ENCODE measurements around the gene MRPS34.
"Not testable (repeated sequence)": the region's sequence is repeated elsewhere in the genome, so short reads cannot be mapped to it uniquely, and the experiment has no call there.

Gene MRPS34

DNA sequence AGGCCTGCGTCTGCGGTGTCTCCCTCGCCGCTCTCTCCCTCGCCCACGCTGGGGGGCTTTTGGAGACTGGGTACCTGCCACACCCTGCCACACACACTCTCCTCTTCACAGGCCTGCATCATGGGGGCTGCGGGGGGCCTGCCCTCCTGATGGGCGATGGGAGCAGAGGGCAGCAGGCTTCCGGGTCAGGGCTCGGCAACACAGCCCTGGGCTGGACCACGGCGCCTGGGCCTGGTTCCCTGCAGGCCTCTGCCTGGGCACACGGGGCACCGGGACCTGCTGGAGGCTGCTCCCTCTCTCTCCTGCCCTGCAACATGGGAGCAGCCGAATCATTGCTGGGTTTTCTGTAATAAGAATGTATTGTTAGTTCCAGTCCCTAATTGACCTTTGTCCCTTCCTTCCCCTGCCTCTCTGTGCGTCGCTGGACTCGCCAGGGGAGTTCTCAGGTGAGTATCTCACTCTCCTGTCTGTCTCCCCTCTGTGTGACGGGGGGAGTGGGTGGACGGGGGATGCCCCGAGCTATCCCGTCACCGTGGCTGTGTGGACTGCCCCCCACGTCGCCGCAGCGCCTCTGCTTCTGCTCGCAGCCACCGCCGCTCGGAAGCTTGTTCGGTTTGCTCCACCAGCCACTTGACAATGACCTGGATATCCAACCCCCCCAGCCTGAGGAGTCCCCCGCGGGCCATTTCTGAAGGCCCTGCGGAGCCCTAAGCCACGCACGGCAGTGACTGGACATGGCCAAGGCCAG is 15.0 kb downstream of the MRPS34 start:
- in situ Hi-C loops (cut with MboI; ENCODE audit: low sequenced_read_pairs), result no loop called here

GRCh38 chr16:1754204-1754603 is 18.7 kb downstream of the MRPS34 start:
- in situ Hi-C loops (cut with MboI; ENCODE audit: low sequenced_read_pairs), result no loop called here

DNA sequence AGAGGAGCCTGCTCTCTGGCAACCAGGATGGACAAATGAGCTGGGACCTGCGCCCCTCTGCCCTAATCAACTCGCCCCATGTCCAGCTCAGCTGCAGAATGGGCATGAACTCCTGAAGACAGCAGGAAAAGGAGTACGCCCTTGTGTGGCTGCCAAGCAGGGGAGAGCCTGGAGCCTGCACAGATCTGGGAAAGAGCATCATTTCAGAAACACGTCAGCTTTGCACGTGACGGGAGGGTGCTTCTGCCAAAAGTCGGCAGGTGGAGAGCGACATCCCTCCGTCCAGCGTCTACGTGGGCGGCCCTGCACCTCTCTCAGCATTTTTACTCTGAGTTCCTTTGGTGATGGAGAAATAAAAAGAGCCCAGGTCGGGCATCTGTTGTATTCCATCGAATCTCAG is 20.1 kb downstream of the MRPS34 start:
- in situ Hi-C loops (cut with MboI; ENCODE audit: low sequenced_read_pairs), result no loop called here

- in situ Hi-C loops (cut with MboI; ENCODE audit: low sequenced_read_pairs), result no loop called here
These were observed 21.0 kb downstream of the MRPS34 start for GRCh38 chr16:1751946-1752345.

- in situ Hi-C loops (cut with MboI; ENCODE audit: low sequenced_read_pairs), result no loop called here
These were observed 23.5 kb downstream of the MRPS34 start for GRCh38 chr16:1749152-1750117.

DNA sequence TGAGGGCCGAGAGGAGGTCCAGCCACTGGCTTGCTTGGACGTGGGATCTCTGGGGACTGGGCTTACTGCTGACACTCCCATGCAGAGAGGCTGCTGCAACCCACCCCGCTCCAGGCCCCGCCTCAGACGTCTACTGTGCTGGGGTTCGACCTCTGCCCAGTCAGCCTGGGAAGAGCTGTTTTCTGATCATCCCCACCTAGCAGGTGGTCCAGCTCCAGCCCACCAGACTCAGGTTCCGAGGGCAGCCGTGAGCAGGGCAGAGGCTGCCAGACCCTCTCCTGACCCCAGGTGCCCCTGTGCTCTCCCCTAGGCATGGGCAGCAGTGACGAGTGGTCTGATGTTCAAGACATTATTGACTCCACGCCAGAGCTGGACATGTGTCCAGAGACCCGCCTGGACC is 25.0 kb downstream of the MRPS34 start:
- in situ Hi-C loops (cut with MboI; ENCODE audit: low sequenced_read_pairs), result no loop called here

- in situ Hi-C loops (cut with MboI; ENCODE audit: low sequenced_read_pairs), result no loop called here
These were observed 26.2 kb downstream of the MRPS34 start for GRCh38 chr16:1746693-1747195.

GRCh38 chr16:1745900-1746692 is 26.8 kb downstream of the MRPS34 start:
- in situ Hi-C loops (cut with MboI; ENCODE audit: low sequenced_read_pairs), result no loop called here

DNA sequence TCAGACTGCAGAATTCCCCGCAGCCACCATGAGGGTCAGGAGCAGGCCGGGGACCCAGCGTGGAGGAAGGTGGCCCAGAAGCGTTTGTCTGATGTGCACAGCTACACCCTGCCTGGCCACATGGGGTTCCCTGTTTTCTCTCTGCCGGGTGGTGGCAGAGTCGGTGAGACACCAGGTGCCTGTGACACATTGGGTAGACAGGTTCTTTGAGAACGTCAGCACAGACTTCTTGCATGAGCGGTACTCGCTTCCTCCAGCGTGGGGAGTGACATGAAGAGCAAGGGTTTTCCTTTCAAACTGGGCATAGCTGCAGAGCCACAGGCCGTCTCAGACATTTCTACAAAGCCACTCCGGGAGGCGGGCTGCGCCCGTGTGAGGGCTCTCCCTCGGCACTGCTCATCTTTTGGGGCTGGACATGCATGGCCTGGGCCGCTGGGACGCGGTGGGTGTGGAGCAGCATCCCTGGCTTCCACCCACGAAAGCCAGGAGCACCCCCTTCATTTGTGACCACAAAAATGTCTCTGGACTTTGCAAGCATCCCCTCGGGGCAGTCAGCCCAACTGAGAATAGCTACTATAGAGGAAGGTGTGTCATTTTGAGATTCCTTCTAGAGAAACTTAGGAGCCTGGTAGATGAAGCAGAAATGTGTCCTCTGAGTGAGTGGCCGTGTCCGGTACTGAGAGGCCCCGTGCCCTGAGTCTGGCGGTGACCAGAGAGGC is 27.6 kb downstream of the MRPS34 start:
- in situ Hi-C loops (cut with MboI; ENCODE audit: low sequenced_read_pairs), result no loop called here

DNA sequence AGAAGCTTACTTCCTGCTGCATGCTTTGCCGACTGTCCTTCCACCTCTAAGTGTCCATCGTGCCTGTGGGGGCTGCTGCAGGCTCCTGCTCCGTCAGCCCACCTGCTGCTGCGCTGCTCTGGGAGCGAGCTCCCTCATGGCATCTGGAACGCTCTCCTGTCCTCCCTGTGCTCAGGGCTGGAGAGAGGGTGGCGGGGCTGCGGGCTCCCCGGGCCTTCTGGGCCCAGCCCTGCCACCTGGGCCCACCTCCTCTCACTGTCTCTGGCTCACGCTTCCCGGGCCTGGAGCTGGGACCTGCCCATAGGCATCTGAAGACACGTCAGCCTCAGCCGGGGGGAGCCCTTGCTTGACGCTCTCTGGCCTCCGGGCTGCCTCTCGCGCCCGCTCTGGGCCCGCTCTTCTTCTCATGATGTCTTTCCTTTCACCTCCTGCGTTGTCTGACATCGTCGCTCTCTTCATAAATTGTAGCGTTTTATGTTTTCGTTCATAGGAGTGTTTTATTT is 28.5 kb downstream of the MRPS34 start:
- in situ Hi-C loops (cut with MboI; ENCODE audit: low sequenced_read_pairs), result no loop called here

DNA sequence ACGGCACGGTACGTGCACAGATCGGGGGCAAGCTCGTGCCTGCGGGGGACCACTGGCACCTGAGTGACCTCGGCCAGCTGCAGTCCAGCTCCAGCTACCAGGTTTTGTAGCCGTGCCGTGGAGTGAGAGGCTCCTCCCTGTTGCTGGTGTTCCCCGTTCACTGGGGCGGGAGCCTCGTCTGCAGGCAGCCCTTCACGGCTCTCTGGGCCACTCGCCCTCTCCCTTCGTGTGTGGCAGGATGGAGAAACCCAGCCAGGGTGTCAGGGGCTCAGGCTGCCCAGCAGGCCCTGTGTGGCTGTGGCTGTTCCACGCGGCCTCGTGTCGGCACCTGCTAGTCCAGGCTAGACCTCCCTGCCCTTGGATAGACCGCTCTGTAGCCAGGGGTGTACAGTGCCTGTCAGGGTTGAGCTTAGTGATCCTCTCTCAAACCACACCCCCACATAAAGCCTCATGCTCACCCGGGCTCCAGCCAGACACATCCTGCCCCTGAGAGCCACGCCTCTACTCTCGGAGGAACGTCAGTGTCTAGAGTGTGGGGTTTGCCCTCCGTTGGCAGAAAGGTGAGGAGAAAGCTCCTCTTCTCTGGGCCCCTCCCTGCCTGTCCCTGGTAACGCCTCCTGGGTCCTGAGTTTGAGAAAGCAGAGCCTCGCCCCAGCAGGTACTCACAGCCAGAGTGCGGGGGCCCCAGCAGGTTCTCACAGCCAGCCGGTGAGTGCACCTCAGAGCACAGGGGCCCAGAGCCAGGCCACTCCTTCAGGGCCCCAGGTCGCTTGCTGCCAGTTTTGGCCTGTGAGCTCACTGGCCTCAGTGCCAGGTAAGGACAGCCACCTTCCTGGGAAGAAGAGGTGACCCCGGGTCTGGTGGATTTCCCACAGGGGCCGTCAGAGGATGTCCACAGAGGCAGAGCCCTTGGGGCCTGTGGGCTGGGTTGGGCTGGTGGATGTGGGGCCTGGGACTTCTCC is 29.3 kb downstream of the MRPS34 start:
- in situ Hi-C loops (cut with MboI; ENCODE audit: low sequenced_read_pairs), result no loop called here

GRCh38 chr16:1741553-1742165 is 31.3 kb downstream of the MRPS34 start:
- in situ Hi-C loops (cut with MboI; ENCODE audit: low sequenced_read_pairs), result no loop called here

- in situ Hi-C loops (cut with MboI; ENCODE audit: low sequenced_read_pairs), result no loop called here
These were observed 32.0 kb downstream of the MRPS34 start for GRCh38 chr16:1740781-1741490.

DNA sequence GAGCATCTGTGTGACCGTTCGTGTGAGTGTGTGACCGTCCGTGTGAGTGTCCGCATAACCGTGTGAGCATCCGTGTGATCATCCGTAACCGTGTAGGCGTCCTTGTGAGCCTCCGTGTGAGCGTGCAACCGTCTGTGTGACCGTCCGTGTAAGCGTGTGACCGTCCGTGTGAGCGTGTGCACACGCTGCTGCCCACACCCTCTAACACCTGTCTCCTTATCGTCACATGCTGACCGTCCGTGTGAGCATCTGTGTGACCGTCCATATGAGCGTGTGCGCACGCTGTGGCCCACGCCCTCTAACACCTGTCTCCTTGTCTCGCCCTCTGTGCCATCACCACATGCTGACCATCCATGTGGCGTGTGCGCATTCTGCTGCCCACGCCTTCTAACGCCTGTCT is 32.7 kb downstream of the MRPS34 start:
- in situ Hi-C loops (cut with MboI; ENCODE audit: low sequenced_read_pairs), result no loop called here

DNA sequence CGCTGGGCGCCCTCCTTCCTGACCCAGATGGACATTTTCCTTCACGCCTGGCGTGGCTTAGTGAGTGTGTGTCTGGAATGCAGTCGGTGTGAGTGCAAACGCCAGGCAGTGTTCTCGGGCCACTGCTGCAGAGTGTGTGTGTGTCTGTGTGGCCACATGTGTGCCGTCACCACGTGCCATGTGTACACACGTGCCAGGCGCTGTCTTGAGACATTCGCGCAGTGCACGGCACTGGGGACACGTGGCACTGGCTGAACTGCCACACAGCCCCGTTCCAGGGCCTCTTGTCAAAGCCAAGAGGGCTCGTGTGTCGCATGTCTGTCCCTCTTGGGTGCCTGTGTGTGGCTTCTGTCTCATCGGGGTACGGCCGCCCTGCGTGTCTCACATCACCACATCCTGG is 38.1 kb downstream of the MRPS34 start:
- in situ Hi-C loops (cut with MboI; ENCODE audit: low sequenced_read_pairs), result no loop called here

GRCh38 chr16:1734123-1734522 is 38.8 kb downstream of the MRPS34 start:
- in situ Hi-C loops (cut with MboI; ENCODE audit: low sequenced_read_pairs), result no loop called here

DNA sequence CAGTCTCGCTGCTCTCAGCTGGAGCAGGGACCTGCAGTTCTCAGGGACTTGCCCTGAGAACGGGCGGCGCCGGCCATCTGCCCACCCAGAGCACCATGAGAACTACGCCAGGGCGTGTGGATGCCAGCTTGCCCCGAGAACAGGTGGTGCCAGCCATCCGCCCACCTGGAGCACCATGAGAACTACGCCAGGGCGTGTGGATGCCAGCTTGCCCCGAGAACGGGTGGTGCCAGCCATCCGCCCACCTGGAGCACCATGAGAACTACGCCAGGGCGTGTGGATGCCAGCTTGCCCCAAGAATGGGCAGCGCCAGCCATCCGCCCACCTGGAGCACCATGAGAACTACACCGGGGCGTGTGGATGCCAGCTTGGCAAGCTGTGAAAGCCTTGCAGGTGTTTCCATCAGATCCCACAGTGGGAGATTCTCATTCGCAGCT is 40.4 kb downstream of the MRPS34 start:
- in situ Hi-C loops (cut with MboI; ENCODE audit: low sequenced_read_pairs), result not testable (repeated sequence)

DNA sequence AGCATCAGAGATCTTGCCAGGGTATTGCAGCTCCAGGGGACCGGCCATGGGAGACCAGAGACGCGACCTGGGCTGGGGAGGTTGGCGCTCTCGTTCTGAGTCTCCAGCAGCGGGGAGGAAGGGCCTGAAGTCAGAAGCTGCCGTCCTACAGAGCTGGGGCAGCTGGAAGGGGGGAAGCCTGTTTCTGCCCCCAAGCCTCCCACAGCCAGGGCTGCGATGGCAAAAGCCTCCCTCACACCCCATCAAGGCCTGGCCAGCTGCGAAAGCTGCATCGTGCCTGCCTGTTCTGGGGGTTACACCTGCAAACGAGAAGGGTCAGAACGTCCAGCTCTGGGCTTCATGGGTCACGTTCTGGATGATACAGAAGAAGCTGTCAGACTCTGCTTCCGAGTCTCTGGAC is 40.9 kb downstream of the MRPS34 start:
- in situ Hi-C loops (cut with MboI; ENCODE audit: low sequenced_read_pairs), result no loop called here
